MG63 (cell line): Measurements from ENCODE around the gene ASCC3. TPM values are rescaled to one million over a fixed set of nuclear protein-coding genes. Genes with fewer than 3 reads are reported as not detected.

Experiments
- DNase-seq: peaks from one replicate; pipeline ENCODE4 v3.0.0-alpha.2; 2020
- H3K27me3 ChIP-seq: fragments of 250-450 bp; sonication (Bioruptor Pico); 2 replicates; pipeline ENCODE4 v1.5.1; 2020; ENCODE audit warnings: mild to moderate bottlenecking, moderate library complexity
- H3K36me3 ChIP-seq: fragments of 250-450 bp; sonication (Bioruptor Pico); 2 replicates; pipeline ENCODE4 v1.5.1; 2020; ENCODE audit warnings: mild to moderate bottlenecking, moderate library complexity
- H3K4me3 ChIP-seq: fragments of 250-450 bp; sonication (Bioruptor Pico); 2 replicates; pipeline ENCODE4 v1.5.1; 2020; ENCODE audit warnings: mild to moderate bottlenecking, moderate library complexity
- H3K9me3 ChIP-seq: fragments of 250-450 bp; sonication (Bioruptor Pico); 2 replicates; pipeline ENCODE4 v1.5.1; 2020; ENCODE audit warnings: mild to moderate bottlenecking, moderate library complexity
- total RNA-seq: library from RNA; depleted of rRNA; stranded (reverse); fragments of >200 nt; shearing (Covaris generic); gene quantifications from 2 replicates; pipeline ENCODE4 v1.2.3, GENCODE V29; 2014; ENCODE audit warnings: low replicate concordance; rRNA removed

ASCC3 gene, protein sequence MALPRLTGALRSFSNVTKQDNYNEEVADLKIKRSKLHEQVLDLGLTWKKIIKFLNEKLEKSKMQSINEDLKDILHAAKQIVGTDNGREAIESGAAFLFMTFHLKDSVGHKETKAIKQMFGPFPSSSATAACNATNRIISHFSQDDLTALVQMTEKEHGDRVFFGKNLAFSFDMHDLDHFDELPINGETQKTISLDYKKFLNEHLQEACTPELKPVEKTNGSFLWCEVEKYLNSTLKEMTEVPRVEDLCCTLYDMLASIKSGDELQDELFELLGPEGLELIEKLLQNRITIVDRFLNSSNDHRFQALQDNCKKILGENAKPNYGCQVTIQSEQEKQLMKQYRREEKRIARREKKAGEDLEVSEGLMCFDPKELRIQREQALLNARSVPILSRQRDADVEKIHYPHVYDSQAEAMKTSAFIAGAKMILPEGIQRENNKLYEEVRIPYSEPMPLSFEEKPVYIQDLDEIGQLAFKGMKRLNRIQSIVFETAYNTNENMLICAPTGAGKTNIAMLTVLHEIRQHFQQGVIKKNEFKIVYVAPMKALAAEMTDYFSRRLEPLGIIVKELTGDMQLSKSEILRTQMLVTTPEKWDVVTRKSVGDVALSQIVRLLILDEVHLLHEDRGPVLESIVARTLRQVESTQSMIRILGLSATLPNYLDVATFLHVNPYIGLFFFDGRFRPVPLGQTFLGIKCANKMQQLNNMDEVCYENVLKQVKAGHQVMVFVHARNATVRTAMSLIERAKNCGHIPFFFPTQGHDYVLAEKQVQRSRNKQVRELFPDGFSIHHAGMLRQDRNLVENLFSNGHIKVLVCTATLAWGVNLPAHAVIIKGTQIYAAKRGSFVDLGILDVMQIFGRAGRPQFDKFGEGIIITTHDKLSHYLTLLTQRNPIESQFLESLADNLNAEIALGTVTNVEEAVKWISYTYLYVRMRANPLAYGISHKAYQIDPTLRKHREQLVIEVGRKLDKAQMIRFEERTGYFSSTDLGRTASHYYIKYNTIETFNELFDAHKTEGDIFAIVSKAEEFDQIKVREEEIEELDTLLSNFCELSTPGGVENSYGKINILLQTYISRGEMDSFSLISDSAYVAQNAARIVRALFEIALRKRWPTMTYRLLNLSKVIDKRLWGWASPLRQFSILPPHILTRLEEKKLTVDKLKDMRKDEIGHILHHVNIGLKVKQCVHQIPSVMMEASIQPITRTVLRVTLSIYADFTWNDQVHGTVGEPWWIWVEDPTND (N-terminal part only)
- 19.0 and 32.2 TPM in 2 replicates for total RNA-seq

DNA sequence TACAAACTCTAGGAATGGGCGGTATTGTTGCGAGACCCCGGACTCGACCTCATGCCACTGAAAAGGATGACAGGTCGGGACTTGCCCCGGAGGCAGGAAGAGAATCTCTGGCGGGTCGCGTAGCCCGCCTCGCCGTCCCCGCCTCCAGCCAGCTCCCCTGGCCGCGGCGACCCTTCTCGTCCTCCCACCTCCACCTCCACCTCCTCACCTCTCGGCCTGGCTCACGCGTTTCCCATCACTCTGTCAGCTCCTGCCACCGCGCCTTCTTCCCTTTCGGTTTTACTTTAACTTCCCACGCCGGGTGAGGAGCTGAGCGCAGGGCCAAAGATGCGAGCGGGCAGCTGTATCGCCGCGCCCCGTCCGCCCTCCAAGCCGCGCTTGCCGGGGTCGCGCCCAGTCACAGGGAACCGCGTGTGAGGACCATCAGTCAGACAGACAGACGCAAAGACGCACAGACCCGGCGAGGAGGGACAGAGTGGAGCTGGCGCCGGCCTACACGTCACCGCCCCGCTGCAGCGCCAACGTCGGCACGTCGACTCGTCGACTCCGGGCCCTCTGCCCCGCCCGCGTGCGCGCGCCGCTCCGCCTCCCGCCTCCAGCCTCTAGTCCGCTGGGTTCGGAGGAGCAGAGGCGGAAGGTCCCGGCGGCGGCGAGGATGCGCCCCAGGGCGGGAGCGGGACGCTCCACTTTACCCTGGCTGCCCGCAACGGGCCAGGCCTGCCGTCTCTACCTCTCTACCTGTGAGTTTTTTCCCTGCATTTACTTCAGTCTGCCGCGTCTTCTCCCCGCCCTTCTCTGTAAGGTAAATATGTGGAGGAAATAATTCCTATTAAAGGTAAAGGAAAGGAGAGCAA is at the start of gene ASCC3:
ASCC3 (minus strand) TSS at position 477 of the 854 bp plus-strand sequence. CDS start 13,332 bp downstream, outside the sequence.
- Histone ChIP-seq H3K9me3 (no peaks in the 10 kb centered on the region), H3K36me3 (peaks cover 11% of the 10 kb centered on the region), H3K4me3 (peak within 1 kb of the TSS; percentile 97), H3K27me3 (no peaks in the 10 kb centered on the region)
- peak; percentile 97 for DNase-seq

DNA sequence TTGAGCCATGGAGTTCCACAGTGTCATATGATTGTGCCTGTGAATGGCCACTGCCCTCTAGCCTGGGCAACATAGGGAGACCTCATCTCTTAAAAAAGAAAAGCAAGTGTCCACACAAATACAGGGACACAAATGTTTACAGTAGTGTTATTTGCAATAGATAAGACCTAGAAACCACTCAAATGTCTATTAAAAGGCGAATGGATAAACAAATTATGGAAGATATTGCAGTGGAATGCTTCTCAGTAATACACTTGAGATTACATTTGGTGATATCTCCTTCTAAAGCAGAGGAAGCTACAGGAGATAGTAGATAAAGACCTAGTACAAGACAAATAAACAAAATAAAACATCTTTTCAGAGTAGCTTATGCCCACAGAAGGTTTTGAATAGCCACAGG is 44.6 kb upstream of the ASCC3 start:
- Histone ChIP-seq H3K27me3 (no peaks in the 10 kb centered on the region), H3K36me3 (no peaks in the 10 kb centered on the region), H3K9me3 (no peaks in the 10 kb centered on the region), H3K4me3 (no peak overlapping the region)
- DNase-seq = no peak

DNA sequence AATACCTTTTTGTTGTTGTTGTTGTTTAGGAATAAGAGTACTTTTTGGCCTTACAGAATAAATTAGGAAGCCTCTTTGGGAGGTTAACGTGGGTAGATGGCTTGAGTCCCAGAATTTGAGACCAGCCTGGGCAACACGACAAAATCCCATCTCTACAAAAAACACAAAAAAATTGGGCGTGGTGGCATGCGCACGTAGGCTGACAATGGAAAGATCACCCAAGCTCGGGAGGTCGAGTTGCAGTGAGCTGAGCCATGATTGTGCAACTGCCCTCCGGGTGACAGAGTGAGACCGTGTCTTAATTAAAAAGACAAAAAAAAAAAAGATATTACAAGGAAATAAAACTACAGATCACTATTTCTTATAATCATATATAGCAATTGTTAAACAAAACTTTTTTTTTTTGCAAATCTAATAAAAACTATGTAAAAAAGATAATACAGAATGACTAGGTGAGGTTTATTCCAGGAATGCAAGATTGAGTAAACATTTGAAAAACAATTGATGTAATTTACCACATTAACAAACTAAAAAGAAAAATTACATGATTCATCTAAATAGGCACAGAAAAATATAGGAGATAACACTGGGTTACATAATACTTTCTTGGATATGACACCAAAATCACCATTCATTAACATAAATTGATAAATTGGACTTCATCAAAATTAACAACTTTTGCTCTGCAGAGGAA is 43.6 kb upstream of the ASCC3 start:
- DNase-seq = peak; percentile 1

GRCh38 chr6:100923481-100924165 is 42.5 kb upstream of the ASCC3 start:
- DNase-seq = no peak
- H3K4me3 ChIP-seq = no peak overlapping the region
- H3K36me3 ChIP-seq = no peaks in the 10 kb centered on the region
- no peaks in the 10 kb centered on the region for H3K9me3 ChIP-seq
- H3K27me3 ChIP-seq = no peaks in the 10 kb centered on the region

More for the DNA sequence above, 43.6 kb upstream of the ASCC3 start:
- Histone ChIP-seq H3K36me3 (no peaks in the 10 kb centered on the region), H3K9me3 (no peaks in the 10 kb centered on the region), H3K4me3 (no peak overlapping the region), H3K27me3 (no peaks in the 10 kb centered on the region)

DNA sequence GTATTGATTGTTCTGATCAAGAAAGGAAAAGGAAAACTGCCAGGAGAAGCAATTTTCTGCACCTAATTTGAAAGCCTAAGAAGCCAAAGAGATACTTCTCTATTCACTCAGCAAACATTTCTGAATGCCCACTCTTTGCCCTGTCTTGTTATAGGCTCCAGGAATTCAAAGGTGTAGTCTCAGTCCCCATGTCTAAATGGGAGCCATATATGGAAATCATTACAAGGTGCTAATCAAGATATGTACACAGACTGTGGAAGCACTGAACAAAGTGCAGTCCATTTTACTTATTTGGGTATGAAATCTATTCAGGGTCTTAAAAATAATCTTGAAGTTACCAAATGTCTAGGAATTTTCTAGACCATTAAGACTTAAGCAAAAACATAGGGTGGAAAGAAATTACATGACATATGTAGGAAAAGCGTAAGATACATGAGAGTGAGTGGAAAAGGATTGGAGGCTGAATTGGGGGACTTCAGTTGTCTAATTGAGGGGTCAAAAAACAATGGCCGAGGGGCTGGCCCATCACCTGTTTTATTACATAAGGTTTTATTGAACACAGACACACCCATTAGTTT is 39.0 kb upstream of the ASCC3 start:
- Histone ChIP-seq H3K27me3 (no peaks in the 10 kb centered on the region), H3K4me3 (no peak overlapping the region), H3K9me3 (no peaks in the 10 kb centered on the region), H3K36me3 (no peaks in the 10 kb centered on the region)
- DNase-seq = no peak

DNA sequence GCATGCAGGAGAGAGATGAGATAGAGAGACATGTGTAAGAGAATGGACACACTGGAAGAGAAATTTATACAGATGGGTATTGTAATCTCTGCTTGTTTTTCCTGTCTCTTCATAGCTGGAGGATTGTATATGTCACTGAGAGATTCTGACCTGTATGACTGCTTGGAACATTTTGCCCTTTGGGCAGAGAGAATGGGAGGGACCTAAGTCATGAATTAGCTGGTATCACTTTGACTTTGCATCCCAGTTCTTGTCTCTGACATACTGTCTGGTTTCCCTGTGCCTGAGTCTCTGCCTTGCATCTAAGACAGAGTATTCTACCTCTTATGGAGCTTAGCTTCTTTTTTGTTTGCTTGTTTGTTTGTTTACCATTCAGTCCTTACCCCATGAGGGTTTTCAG is 37.0 kb upstream of the ASCC3 start:
- Histone ChIP-seq H3K27me3 (no peaks in the 10 kb centered on the region), H3K9me3 (no peaks in the 10 kb centered on the region), H3K4me3 (no peak overlapping the region), H3K36me3 (no peaks in the 10 kb centered on the region)
- DNase-seq = no peak

DNA sequence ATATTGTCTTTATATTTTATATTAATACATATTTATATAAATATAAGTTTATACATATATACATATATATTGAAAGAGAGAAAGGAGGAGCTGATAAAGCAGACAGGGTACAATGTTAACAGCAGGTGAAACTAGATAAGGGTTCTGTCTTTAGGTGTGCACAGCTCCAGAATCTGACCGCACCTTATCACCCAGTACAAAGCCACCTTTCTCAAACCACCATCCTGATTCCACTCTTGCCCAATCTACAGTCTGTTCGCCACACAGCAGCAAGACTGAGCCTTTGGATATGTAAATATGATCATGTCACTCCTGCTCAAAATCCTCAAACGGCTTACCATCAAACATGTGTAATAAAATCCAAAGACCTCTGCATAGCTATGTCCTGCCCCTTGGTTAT is 34.7 kb upstream of the ASCC3 start:
- H3K4me3 ChIP-seq = no peak overlapping the region
- H3K36me3 ChIP-seq = no peaks in the 10 kb centered on the region
- H3K9me3 ChIP-seq = no peaks in the 10 kb centered on the region
- no peaks in the 10 kb centered on the region for H3K27me3 ChIP-seq
- no peak for DNase-seq

GRCh38 chr6:100913400-100914276 is 32.5 kb upstream of the ASCC3 start:
- no peak for DNase-seq
- H3K4me3 ChIP-seq = no peak overlapping the region
- no peaks in the 10 kb centered on the region for H3K27me3 ChIP-seq
- no peaks in the 10 kb centered on the region for H3K9me3 ChIP-seq
- no peaks in the 10 kb centered on the region for H3K36me3 ChIP-seq

- Histone ChIP-seq H3K27me3 (no peaks in the 10 kb centered on the region), H3K4me3 (no peak overlapping the region), H3K36me3 (no peaks in the 10 kb centered on the region), H3K9me3 (no peaks in the 10 kb centered on the region)
- no peak for DNase-seq
These were observed 25.2 kb upstream of the ASCC3 start for GRCh38 chr6:100906325-100906724.

DNA sequence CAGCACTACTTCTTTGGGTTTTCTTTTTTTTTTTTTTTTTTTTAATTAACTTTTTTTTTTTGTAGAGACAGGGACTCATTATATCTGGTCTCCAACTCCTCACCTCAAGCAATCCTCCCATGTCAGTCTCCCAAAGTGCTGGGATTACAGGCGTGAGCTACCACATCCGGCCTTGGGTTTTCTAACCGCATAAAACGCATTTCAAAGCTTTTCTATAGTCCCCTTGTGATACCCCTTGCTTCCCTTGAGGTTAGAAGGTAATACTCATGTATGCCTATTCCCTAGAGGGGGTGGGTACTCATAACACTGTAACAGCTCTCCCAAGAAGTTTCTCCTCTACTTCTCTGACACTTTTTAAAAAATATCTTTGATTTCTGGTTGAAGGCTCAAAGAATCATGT is 23.9 kb upstream of the ASCC3 start:
- Histone ChIP-seq H3K27me3 (no peaks in the 10 kb centered on the region), H3K4me3 (no peak overlapping the region), H3K36me3 (no peaks in the 10 kb centered on the region), H3K9me3 (no peaks in the 10 kb centered on the region)
- DNase-seq = no peak

DNA sequence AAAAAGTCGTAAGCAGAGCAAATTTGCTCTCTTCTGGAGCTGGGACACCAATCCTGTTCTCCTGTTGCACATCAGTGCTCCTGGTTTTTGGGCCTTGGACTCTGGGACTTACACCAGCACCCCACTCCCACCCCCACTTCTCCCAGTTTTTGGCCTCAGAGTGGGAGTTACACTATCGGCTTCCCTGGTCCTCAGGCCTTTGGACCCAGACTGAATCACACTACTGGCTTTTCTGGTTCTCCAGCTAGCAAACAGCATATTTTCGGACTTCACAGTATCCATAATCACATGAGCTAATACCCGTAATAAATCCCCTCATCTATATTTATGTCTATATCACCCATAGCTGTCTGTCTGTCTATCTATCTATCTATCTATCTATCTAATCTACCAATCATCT is 23.2 kb upstream of the ASCC3 start:
- H3K36me3 ChIP-seq = no peaks in the 10 kb centered on the region
- no peak overlapping the region for H3K4me3 ChIP-seq
- H3K9me3 ChIP-seq = no peaks in the 10 kb centered on the region
- H3K27me3 ChIP-seq = no peaks in the 10 kb centered on the region
- DNase-seq = no peak

- DNase-seq = no peak
- no peaks in the 10 kb centered on the region for H3K9me3 ChIP-seq
- no peak overlapping the region for H3K4me3 ChIP-seq
- no peaks in the 10 kb centered on the region for H3K36me3 ChIP-seq
- no peaks in the 10 kb centered on the region for H3K27me3 ChIP-seq
These were observed 20.5 kb upstream of the ASCC3 start for GRCh38 chr6:100901582-100901981.

DNA sequence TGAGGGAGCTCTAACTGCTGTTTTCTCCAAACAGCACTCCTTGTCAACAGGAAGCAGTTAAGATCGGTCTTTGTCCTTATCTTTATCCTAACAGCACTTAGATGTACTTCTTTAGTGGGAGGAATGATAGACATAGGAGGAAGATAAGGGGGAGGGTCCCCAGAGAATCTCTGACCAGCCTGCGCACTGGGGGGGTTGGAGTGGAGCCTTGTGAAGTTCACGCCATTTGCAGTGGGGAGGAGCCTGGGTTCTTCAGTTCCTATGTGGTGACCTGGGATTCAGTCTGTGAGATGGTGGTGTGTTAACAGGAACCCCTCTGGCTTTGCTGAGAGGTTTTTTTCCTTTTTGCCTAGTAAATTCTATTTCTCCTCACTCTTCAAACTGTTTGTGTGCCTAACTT is 18.1 kb upstream of the ASCC3 start:
- no peak for DNase-seq
- no peaks in the 10 kb centered on the region for H3K9me3 ChIP-seq
- H3K36me3 ChIP-seq = no peaks in the 10 kb centered on the region
- no peak overlapping the region for H3K4me3 ChIP-seq
- no peaks in the 10 kb centered on the region for H3K27me3 ChIP-seq

GRCh38 chr6:100897671-100898070 is 16.5 kb upstream of the ASCC3 start:
- DNase-seq = no peak
- H3K4me3 ChIP-seq = no peak overlapping the region
- H3K9me3 ChIP-seq = no peaks in the 10 kb centered on the region
- H3K36me3 ChIP-seq = no peaks in the 10 kb centered on the region
- no peaks in the 10 kb centered on the region for H3K27me3 ChIP-seq
